Esophagus squamous epithelium (tissue), 5 donors: ENCODE data around the gene STAT5B. TPM values are rescaled to one million over a fixed set of nuclear protein-coding genes. Genes with fewer than 3 reads are reported as not detected.
A peak's percentile ranks its signal among the peaks of the same experiment; 100 is the strongest.

Source experiments
- DNase-seq: peaks from one replicate; lab custom pipeline; 2025; lab: John Stamatoyannopoulos, UW
- H3K27ac ChIP-seq, 4 donors: fragments of 200-600 bp; sonication (generic); one replicate each; pipeline ENCODE4 v1.5.1; 2016 to 2019; ENCODE audit warnings: mild to moderate bottlenecking in 1 of 4
- H3K27me3 ChIP-seq, 4 donors: fragments of 200-600 bp; sonication (generic); 1 replicate in 3 of 4; 2 replicates in 1 of 4; pipeline versions ENCODE4 v1.5.1 to v1.6.0; 2017 to 2021; ENCODE audit warnings: antibody characterized with exemption in 1 of 4
- H3K36me3 ChIP-seq, 3 donors: fragments of 200-600 bp; sonication (generic); one replicate each; pipeline ENCODE4 v1.5.1; 2016 to 2019
- H3K4me1 ChIP-seq, 3 donors: fragments of 200-600 bp; sonication (generic); one replicate each; pipeline ENCODE4 v1.5.1; 2017 to 2019
- H3K4me3 ChIP-seq, 4 donors: fragments of 200-600 bp; sonication (generic); 1 replicate in 3 of 4; 2 replicates in 1 of 4; pipeline ENCODE4 v1.5.1; 2016 to 2019; ENCODE audit warnings: mild to moderate bottlenecking in 2 of 4, moderate library complexity in 1 of 4
- H3K9me3 ChIP-seq, 3 donors: fragments of 200-600 bp; sonication (generic); one replicate each; pipeline ENCODE4 v1.5.1; 2016 to 2019
- POLR2A ChIP-seq, 4 donors: fragments of 450-650 bp; IDR thresholded peaks; one replicate each; pipeline ENCODE4 v1.6.1; 2017; ENCODE audit warnings: antibody characterized with exemption in 4 of 4, mild to moderate bottlenecking in 4 of 4, moderate library complexity in 3 of 4
- WGBS, 2 donors: methylation state at CpG; one replicate each; pipeline ENCODE4 v1.1.5; 2018; 5-methylcytosine and 5-hydroxymethylcytosine counted together
- intact Hi-C: fragments of 100-400 bp; cut with DNase I; formaldehyde crosslinking; loops from one replicate; pipeline ENCODE4 v1.15.0; 2022
- total RNA-seq, 4 donors: library from RNA; depleted of rRNA; stranded (reverse); fragments of >200 nt; gene quantifications; one replicate each; pipeline ENCODE4 v1.1.0, GENCODE V29; 2016
- TF ChIP-seq, protein P1 (sequence below), 6 experiments: fragments of 450-650 bp in 4 of 6; fragments of 200-600 bp in 2 of 6; sonication (generic) in 2 of 6; IDR thresholded peaks; one replicate each; pipeline ENCODE4 v1.5.1; 2016 to 2019; ENCODE audit warnings: antibody characterized with exemption in 6 of 6, mild to moderate bottlenecking in 4 of 6, moderate library complexity in 4 of 6
- donor health status: DM: yes; HTN: yes; CAD: no.

The STAT5B gene
- total RNA-seq, 4 donors from 2014 or later = 17.9 to 57.6 (median 19.5) TPM

DNA sequence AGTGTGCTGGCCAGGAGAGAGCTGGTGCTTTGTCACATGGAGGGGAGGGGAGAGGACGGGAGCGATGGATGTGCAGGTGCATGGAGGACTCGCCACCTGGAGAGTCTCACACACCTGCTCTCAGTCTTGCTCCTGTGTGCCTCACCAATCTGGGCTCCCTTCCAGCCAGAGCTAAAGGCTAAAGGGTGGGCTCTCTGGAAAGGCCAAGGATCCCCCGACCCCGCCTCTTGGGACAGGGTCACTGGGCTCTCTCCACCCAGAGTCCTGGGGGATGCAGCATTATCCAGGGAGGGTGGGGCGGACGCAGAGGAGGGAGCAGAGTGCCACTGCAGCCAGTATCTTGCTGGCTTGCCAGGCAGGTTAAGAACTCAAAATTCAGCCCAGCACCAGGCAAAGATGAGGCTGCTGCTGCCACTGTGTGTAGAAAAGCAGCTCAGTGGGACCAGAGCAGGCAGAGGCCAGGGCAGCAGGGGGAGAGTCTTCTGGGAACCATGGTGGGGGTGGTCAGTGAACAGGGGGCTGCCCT lies 5.4 kb upstream of the STAT5B start:
- peaks cover 5 to 27% (median 10%) of the 10 kb centered on the region in 3 donors for H3K4me1 ChIP-seq
- no peaks in the 10 kb centered on the region for H3K27me3 ChIP-seq
- H3K4me3 ChIP-seq = no peak overlapping the region
- no peak overlapping the region for H3K27ac ChIP-seq
- intact Hi-C loops = no loop called here
- no peak for TF ChIP-seq POLR2A (IDR thresholded peaks at IDR 0.05)
- TF ChIP-seq, protein P1, sequence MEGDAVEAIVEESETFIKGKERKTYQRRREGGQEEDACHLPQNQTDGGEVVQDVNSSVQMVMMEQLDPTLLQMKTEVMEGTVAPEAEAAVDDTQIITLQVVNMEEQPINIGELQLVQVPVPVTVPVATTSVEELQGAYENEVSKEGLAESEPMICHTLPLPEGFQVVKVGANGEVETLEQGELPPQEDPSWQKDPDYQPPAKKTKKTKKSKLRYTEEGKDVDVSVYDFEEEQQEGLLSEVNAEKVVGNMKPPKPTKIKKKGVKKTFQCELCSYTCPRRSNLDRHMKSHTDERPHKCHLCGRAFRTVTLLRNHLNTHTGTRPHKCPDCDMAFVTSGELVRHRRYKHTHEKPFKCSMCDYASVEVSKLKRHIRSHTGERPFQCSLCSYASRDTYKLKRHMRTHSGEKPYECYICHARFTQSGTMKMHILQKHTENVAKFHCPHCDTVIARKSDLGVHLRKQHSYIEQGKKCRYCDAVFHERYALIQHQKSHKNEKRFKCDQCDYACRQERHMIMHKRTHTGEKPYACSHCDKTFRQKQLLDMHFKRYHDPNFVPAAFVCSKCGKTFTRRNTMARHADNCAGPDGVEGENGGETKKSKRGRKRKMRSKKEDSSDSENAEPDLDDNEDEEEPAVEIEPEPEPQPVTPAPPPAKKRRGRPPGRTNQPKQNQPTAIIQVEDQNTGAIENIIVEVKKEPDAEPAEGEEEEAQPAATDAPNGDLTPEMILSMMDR (IDR thresholded peaks at IDR 0.05) = no peak
- H3K9me3 ChIP-seq = no peaks in the 10 kb centered on the region
- DNase-seq = no peak
- no peaks in the 10 kb centered on the region for H3K36me3 ChIP-seq
- 54 to 80% methylated on average over 3 to 6 of the region's 7 CpGs for WGBS, 2 donors

DNA sequence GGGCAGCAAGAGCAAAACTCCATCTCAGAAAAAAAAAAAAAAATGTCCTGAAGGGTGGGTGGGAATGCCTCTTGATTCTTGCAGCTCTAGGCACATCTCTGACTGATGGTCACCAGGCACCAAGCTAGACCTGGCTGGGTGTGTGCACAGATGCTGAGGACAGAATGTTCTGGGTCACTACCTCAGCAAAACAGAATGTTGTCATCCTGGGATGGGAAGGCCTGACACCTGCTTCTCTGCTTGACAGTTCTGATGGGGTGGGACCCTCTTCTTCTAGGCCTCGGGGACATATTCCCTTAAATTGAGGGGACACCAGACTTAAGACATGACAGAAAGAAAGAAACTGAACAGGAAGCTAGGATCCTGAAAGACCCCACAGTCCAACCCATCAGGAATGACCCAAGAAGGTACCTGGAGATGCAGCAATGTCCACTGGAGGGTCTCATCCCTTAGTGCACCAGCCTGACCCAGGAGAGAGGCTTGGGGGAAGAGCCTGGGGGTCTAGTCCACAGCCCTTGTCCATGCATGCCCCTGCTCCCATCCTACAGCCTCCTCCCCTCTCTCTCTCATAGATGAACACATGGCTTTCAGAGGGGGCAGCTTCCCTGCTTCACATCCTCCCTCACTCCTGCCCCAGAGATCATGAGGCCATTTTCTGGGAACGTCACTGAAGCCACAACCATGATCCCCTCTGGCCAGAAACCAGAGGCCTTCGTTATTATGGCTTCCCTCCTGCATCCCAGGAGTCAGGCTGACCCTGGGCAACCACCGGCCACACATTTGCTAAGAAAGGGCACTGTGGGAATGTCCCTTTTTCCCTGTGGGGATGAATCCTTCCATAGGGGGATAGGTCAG lies 3.8 kb upstream of the STAT5B start:
- no peak for DNase-seq
- Histone ChIP-seq H3K36me3 (no peaks in the 10 kb centered on the region), H3K4me1 (peaks cover 3 to 24% (median 5%) of the 10 kb centered on the region in 3 donors), H3K4me3 (no peak overlapping the region), H3K27ac (no peak overlapping the region), H3K9me3 (no peaks in the 10 kb centered on the region), H3K27me3 (no peaks in the 10 kb centered on the region)
- 80 to 91% methylated on average over 3 to 4 of the region's 4 CpGs for WGBS, 2 donors
- TF ChIP-seq, protein P1 (IDR thresholded peaks at IDR 0.05) = no peak
- no peak for TF ChIP-seq POLR2A (IDR thresholded peaks at IDR 0.05)
- intact Hi-C loops = no loop called here

DNA sequence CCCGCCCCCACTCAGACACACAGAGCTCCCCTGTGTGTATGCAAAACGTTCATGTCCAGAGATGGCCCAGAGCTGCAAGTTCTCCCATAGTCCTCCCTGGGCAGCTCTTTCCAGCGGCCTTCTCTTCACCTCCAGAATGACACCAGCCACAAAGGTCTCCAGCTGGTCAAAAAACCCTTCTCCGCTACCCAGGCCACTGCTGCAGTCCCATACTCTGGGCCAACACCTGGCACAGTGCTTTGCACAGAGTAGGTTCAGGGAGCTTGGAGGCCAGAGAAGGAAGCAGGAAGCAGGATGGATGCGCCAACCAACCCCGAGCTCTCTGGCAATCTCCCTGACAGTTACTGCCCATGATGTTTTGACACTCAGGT lies 1.1 kb upstream of the STAT5B start:
- no peaks in the 10 kb centered on the region for H3K9me3 ChIP-seq
- TF ChIP-seq POLR2A (IDR thresholded peaks at IDR 0.05) = no peak
- TF ChIP-seq, protein P1 (IDR thresholded peaks at IDR 0.05) = no peak
- H3K36me3 ChIP-seq = no peaks in the 10 kb centered on the region
- H3K4me1 ChIP-seq = peaks cover 9 to 43% (median 12%) of the 10 kb centered on the region in 3 donors
- DNase-seq = no peak
- peak overlapping the region in 3 of 4 donors; percentile 82 to 95 (median 92) for H3K27ac ChIP-seq
- H3K27me3 ChIP-seq = no peaks in the 10 kb centered on the region
- H3K4me3 ChIP-seq = peak overlapping the region in 2 of 4 donors; percentile 94 to 95
- intact Hi-C loops = no loop called here
- WGBS, 2 donors = 55 to 69% methylated on average over 2 to 5 of the region's 6 CpGs

DNA sequence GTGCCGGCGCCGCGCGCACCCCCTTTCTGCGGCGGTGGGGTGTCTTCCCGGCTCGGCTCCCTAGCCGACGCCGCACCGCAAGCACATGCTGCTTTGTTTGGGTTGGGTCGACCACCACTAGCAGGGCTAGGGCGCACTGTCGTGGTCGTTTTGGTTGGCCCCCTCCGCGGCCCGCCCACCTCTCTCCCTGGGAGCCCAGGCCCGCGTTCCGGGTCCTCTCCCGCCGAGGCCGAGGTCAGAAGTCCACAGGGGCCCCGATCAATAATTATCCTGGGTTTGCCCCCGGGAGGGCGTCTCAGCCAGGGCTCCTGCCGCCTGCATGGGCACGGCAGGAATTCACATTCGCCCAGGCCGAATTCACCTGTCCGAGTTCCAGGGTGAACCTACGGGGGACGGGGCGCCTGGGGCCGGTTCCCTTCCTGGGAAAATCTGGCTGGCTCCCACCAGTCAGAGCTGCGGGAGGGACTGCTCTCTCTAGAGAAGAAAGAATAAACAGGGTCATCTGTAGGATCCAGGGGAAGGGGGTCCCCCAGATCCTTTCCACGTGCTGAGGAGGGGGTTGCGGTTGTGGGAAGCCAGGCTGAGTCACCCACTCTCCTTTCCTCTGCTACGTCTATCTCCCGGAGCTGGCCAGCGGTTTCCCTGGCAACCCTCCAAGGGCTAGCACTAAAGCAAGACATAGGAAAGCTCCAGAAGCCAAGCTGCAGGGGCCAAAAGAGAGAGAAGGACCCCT lies 584 bp upstream of the STAT5B start:
- H3K36me3 ChIP-seq = no peaks in the 10 kb centered on the region
- H3K27me3 ChIP-seq = no peaks in the 10 kb centered on the region
- H3K4me3 ChIP-seq = peak overlapping the region; percentile 77 to 95 (median 93)
- 1 to 7% methylated on average over 8 to 11 of the region's 44 CpGs for WGBS, 2 donors
- peaks cover 9 to 49% (median 12%) of the 10 kb centered on the region in 3 donors for H3K4me1 ChIP-seq
- TF ChIP-seq, protein P1 (IDR thresholded peaks at IDR 0.05) = no peak
- TF ChIP-seq POLR2A (IDR thresholded peaks at IDR 0.05) = no peak
- DNase-seq = no peak
- no peaks in the 10 kb centered on the region for H3K9me3 ChIP-seq
- intact Hi-C loops = no loop called here
- peak overlapping the region; percentile 82 to 95 (median 91) for H3K27ac ChIP-seq
